HepG2 (cell line): Measurements from ENCODE around the gene RDM1. TPM values are rescaled to one million over a fixed set of nuclear protein-coding genes. Genes with fewer than 3 reads are reported as not detected.

Experiments
- AHDC1 ChIP-seq: sonication (generic); formaldehyde crosslinking; IDR thresholded peaks from 2 replicates; pipeline ENCODE4 v1.5.1; 2020; ENCODE audit warnings: mild to moderate bottlenecking, missing genetic modification reagents, borderline replicate concordance
- CREB1 ChIP-seq, 2 experiments: fragments of 450-650 bp in 1 of 2; IDR thresholded peaks; 2 replicates each; pipeline ENCODE4 v1.6.1; 2016 to 2017; ENCODE audit warnings: control low read depth in 1 of 2, mild to moderate bottlenecking in 1 of 2, missing compliant biosample characterization in 1 of 2, missing genetic modification characterization in 1 of 2
- DRAP1 ChIP-seq: IDR thresholded peaks from 2 replicates; pipeline ENCODE4 v1.6.1; 2016; ENCODE audit warnings: missing genetic modification reagents, missing compliant biosample characterization
- HMGXB4 ChIP-seq, 2 experiments: sonication (generic) in 1 of 2; formaldehyde crosslinking in 1 of 2; IDR thresholded peaks; 2 replicates each; pipeline versions ENCODE4 v1.4.0 to v1.6.1; 2018 to 2020; ENCODE audit warnings: missing genetic modification reagents in 2 of 2, borderline replicate concordance in 1 of 2, low read depth in 1 of 2, mild to moderate bottlenecking in 1 of 2, missing biosample characterization in 1 of 2
- MBNL3 ChIP-seq: fragments of 250-450 bp; sonication (Bioruptor Pico); conservative IDR thresholded peaks from 2 replicates; pipeline ENCODE4 v1.8.0; 2022; ENCODE audit warnings: mild to moderate bottlenecking, inconsistent platforms
- NCOA5 ChIP-seq: sonication (generic); formaldehyde crosslinking; IDR thresholded peaks from 2 replicates; pipeline ENCODE4 v1.4.0; 2020; ENCODE audit warnings: missing genetic modification reagents
- NFRKB ChIP-seq: fragments of 450-650 bp; IDR thresholded peaks from 2 replicates; pipeline ENCODE4 v1.6.1; 2017
- SKIL ChIP-seq: sonication (generic); formaldehyde crosslinking; IDR thresholded peaks from 2 replicates; pipeline ENCODE4 v1.8.0; 2022; ENCODE audit warnings: missing genetic modification reagents, mild to moderate bottlenecking, moderate library complexity, borderline replicate concordance
- SUZ12 ChIP-seq: fragments of 150-350 bp; IDR thresholded peaks from 2 replicates; pipeline ENCODE4 v1.6.1; 2014; ENCODE audit warnings: low read depth, low read length
- ZBTB34 ChIP-seq: sonication (generic); formaldehyde crosslinking; IDR thresholded peaks from 2 replicates; pipeline ENCODE4 v1.8.0; 2022; ENCODE audit warnings: mild to moderate bottlenecking, missing genetic modification reagents
- ZFAT ChIP-seq: sonication (generic); formaldehyde crosslinking; conservative IDR thresholded peaks from 2 replicates; pipeline ENCODE4 v1.8.1; 2023; ENCODE audit warnings: missing genetic modification reagents, inconsistent platforms
- ZMYM3 ChIP-seq: sonication (generic); formaldehyde crosslinking; IDR thresholded peaks from 2 replicates; pipeline ENCODE4 v1.5.1; 2020; ENCODE audit warnings: mild to moderate bottlenecking, missing genetic modification reagents
- ZNF12 ChIP-seq: sonication (generic); formaldehyde crosslinking; IDR thresholded peaks from 2 replicates; pipeline ENCODE4 v1.5.0; 2020; ENCODE audit warnings: missing genetic modification reagents
- ZNF326 ChIP-seq: sonication (generic); formaldehyde crosslinking; IDR thresholded peaks from 2 replicates; pipeline ENCODE4 v1.4.0; 2020; ENCODE audit warnings: missing genetic modification reagents, borderline replicate concordance
- ZNF460 ChIP-seq: sonication (generic); formaldehyde crosslinking; IDR thresholded peaks from 2 replicates; pipeline ENCODE4 v1.5.1; 2020; ENCODE audit warnings: missing genetic modification reagents, mild to moderate bottlenecking, borderline replicate concordance
- ZNF567 ChIP-seq: sonication (generic); formaldehyde crosslinking; IDR thresholded peaks from 2 replicates; pipeline ENCODE4 v1.8.1; 2023; ENCODE audit warnings: mild to moderate bottlenecking, missing genetic modification reagents, borderline replicate concordance
- polyA plus RNA-seq, 8 experiments: library from polyadenylated mRNA; depleted of rRNA in 3 of 8; stranded (reverse) in 7 of 8; unstranded in 1 of 8; fragments of >200 nt; fragmentation: Illumina TruSeq in 4 of 8; extraction: Trizol in 4 of 8; gene quantifications; 2 replicates each; pipeline versions ENCODE4 v1.2.1 to v1.2.3, GENCODE V29; 2011 to 2016; ENCODE audit warnings: low read depth in 4 of 8, missing spikeins in 1 of 8, mixed read lengths in 1 of 8; ENCODE audit not compliant: insufficient read depth in 1 of 8
- total RNA-seq, 5 experiments: library from RNA; depleted of rRNA; stranded (reverse); fragments of >200 nt; fragmentation: Illumina TruSeq; extraction: Trizol; gene quantifications; 2 replicates each; pipeline ENCODE4 v1.2.3, GENCODE V29; 2016; ENCODE audit warnings: low read depth in 1 of 5

RDM1 gene
- total and polyA plus RNA-seq, 2 of the 13 experiments (the other 11 are each of a cell fraction or from before 2014, with no cell fraction given) = 0.28 to 0.40 TPM

- TF ChIP-seq HMGXB4 (CRISPR knock-in tag; IDR thresholded peaks at IDR 0.05; ENCODE audit: borderline replicate concordance in 1 of 2, low read depth in 1 of 2) (peak; percentile 37 to 64; a peak in 2 of 4 replicates), NCOA5 (CRISPR knock-in tag) (no peak), DRAP1 (peak; percentile 40), NFRKB (no peak), CREB1 (IDR thresholded peaks at IDR 0.05) (0 out of 2 replicates have a peak, but pooled peaks have one; percentile 18), CREB1 (CRISPR knock-in tag; IDR thresholded peaks at IDR 0.05) (no peak; the same call in none of the 2 replicates), ZNF12 (CRISPR knock-in tag) (peak; percentile 87), ZNF567 (CRISPR knock-in tag) (no peak), ZNF460 (peak; percentile 58; the same call in 1 of the 2 replicates), MBNL3 (CRISPR knock-in tag) (no peak), ZFAT (no peak), ZMYM3 (CRISPR knock-in tag) (peak; percentile 78), AHDC1 (CRISPR knock-in tag) (peak; percentile 96), SUZ12 (no peak), ZBTB34 (CRISPR knock-in tag) (peak; percentile 95), SKIL (CRISPR knock-in tag) (peak; percentile 99), ZNF326 (CRISPR knock-in tag) (no peak)
Observed at GRCh38 chr17:35973333-35974260, 43.0 kb upstream of the RDM1 start (continued).
